GM12878 (cell line): ENCODE data around the gene SIGLEC12. TPM values are rescaled to one million over a fixed set of nuclear protein-coding genes. Genes with fewer than 3 reads are reported as not detected.

Source experiments
- ATAC-seq: fragments of 200-7000 bp; cut with Tn5 transposase; 3 replicates; pipeline ENCODE4 v1.9.1; 2020; ENCODE audit warnings: mild to moderate bottlenecking, moderate library complexity
- BruUV-seq: library from RNA; stranded (reverse); fragments of 400-500 nt; replicated peaks from 2 replicates; lab custom pipeline; 2021; lab: Mats Ljungman, UMichigan
- CTCF ChIA-PET: fragments of 300-600 bp; sonication (Branson Sonifier 250); formaldehyde crosslinking; extraction: SDS; loops from one replicate; lab custom pipeline; 2021; ENCODE audit warnings: inconsistent platforms; lab: Yijun Ruan, JAX
- POLR2A ChIA-PET: fragments of 350-600 bp; formaldehyde crosslinking; extraction: SDS; loops from one replicate; lab custom pipeline; 2021; ENCODE audit warnings: inconsistent platforms; lab: Charles Lee
- RAD21 ChIA-PET: fragments of 300-600 bp; sonication (Branson Sonifier 250); formaldehyde crosslinking; loops from one replicate; lab custom pipeline; 2023; ENCODE audit warnings: antibody characterized with exemption; ENCODE audit not compliant: unreplicated experiment; lab: Charles Lee
- SMC1A ChIA-PET: fragments of 300-600 bp; sonication (Branson Sonifier 250); formaldehyde crosslinking; loops from one replicate; lab custom pipeline; 2023; ENCODE audit not compliant: unreplicated experiment, uncharacterized antibody; lab: Charles Lee
- DNase-seq: peaks from one replicate; pipeline ENCODE4 v3.0.0-alpha.2; 2011; ENCODE audit warnings: low read depth, low spot score
- FAIRE-seq: peaks from 3 replicates; lab custom pipeline; 2011; peaks lifted over from hg19 to GRCh38; lab: Jason Lieb, UNC
- H2AFZ ChIP-seq: 2 replicates; pipeline ENCODE4 v1.6.0; 2011; ENCODE audit warnings: low read depth, low read length, control low read depth; ENCODE audit not compliant: control insufficient read depth
- H3K27ac ChIP-seq: 2 replicates; pipeline ENCODE4 v1.5.1; 2011; ENCODE audit warnings: control low read depth; ENCODE audit not compliant: control insufficient read depth, insufficient read depth
- H3K27me3 ChIP-seq, 2 experiments: replicated peaks in 1 of 2; 2 replicates each; pipeline versions ENCODE4 v1.6.0 to v1.6.1; 2011; ENCODE audit warnings: low read length in 1 of 2; ENCODE audit not compliant: control insufficient read depth in 2 of 2, insufficient read depth in 2 of 2
- H3K36me3 ChIP-seq, 2 experiments: 2 replicates each; pipeline ENCODE4 v1.5.1; 2011; ENCODE audit warnings: low read length in 1 of 2; ENCODE audit not compliant: control insufficient read depth in 2 of 2, insufficient read depth in 2 of 2
- H3K4me1 ChIP-seq: 2 replicates; pipeline ENCODE4 v1.6.1; 2011; ENCODE audit warnings: mild to moderate bottlenecking, low read length, moderate library complexity, mixed read lengths; ENCODE audit not compliant: control insufficient read depth, insufficient read depth
- H3K4me2 ChIP-seq: 2 replicates; pipeline ENCODE4 v1.6.0; 2011; ENCODE audit warnings: control low read depth; ENCODE audit not compliant: control insufficient read depth, insufficient read depth
- H3K4me3 ChIP-seq: fragments of 200-600 bp; sonication (generic); 2 replicates; pipeline ENCODE4 v1.5.1; 2016
- H3K79me2 ChIP-seq: 2 replicates; pipeline ENCODE4 v1.6.0; 2011; ENCODE audit warnings: low read length; ENCODE audit not compliant: control insufficient read depth, insufficient read depth
- H3K9ac ChIP-seq: 2 replicates; pipeline ENCODE4 v1.8.0; 2011; ENCODE audit warnings: low read length, control low read depth, mixed read lengths; ENCODE audit not compliant: control insufficient read depth, insufficient read depth
- H3K9me3 ChIP-seq: replicated peaks from 3 replicates; pipeline ENCODE4 v1.5.1; 2011; ENCODE audit warnings: mild to moderate bottlenecking, low read length; ENCODE audit not compliant: control insufficient read depth, insufficient read depth
- H4K20me1 ChIP-seq: 2 replicates; pipeline ENCODE4 v1.6.0; 2011; ENCODE audit not compliant: control insufficient read depth, insufficient read depth
- BRCA1 ChIP-seq: IDR thresholded peaks from 2 replicates; pipeline ENCODE4 v1.6.1; 2011; ENCODE audit warnings: low read depth, low read length, improper control_type of control experiment
- CUX1 ChIP-seq: IDR thresholded peaks from 2 replicates; pipeline ENCODE4 v1.6.1; 2012; ENCODE audit warnings: improper control_type of control experiment, low read depth, low read length; ENCODE audit not compliant: insufficient replicate concordance
- KDM1A ChIP-seq: fragments of 200-600 bp; sonication (generic); IDR thresholded peaks from 2 replicates; pipeline ENCODE4 v1.6.1; 2016; ENCODE audit warnings: borderline replicate concordance
- KLF5 ChIP-seq: fragments of 450-650 bp; IDR thresholded peaks from 2 replicates; pipeline ENCODE4 v1.6.1; 2014; ENCODE audit warnings: mild to moderate bottlenecking; ENCODE audit not compliant: partially characterized antibody
- MLLT1 ChIP-seq: fragments of 450-650 bp; IDR thresholded peaks from 2 replicates; pipeline ENCODE4 v1.6.1; 2016; ENCODE audit warnings: mild to moderate bottlenecking
- WGBS: methylation state at CpG from one replicate; pipeline ENCODE4 v1.1.6; 2016; ENCODE audit warnings: low lambda C conversion rate; ENCODE audit not compliant: insufficient replicate concordance, insufficient coverage; ENCODE audit errors: missing lambda C conversion rate; 5-methylcytosine and 5-hydroxymethylcytosine counted together
- in situ Hi-C: fragments of 300-500 bp; cut with MboI; formaldehyde crosslinking; loops from 9 replicates; pipeline ENCODE4 v1.14.3; 2018; ENCODE audit warnings: mixed read lengths
- intact Hi-C: fragments of 100-400 bp; cut with micrococcal nuclease; formaldehyde crosslinking; loops from one replicate; pipeline ENCODE4 v1.14.2; 2022; ENCODE audit not compliant: unreplicated experiment
- polyA plus RNA-seq, 11 experiments: library from polyadenylated mRNA; depleted of rRNA in 4 of 11; unstranded in 6 of 11; stranded (reverse) in 5 of 11; fragments of >200 nt; fragmentation: Nextera tagmentation in 4 of 11; fragmentation: Illumina TruSeq in 1 of 11; extraction: Ambion mirVana in 4 of 11; extraction: Trizol in 1 of 11; gene quantifications; 1 replicate in 1 of 11; 2 replicates in 10 of 11; pipeline versions ENCODE4 v1.2.1 to v1.2.3, GENCODE V29; 2011 to 2016; ENCODE audit warnings: inconsistent platforms in 2 of 11, missing spikeins in 2 of 11, low read depth in 1 of 11
- total RNA-seq, 4 experiments: library from RNA; depleted of rRNA in 3 of 4; stranded (reverse); fragments of >200 nt in 3 of 4; fragmentation: Illumina TruSeq in 1 of 4; extraction: Trizol in 1 of 4; gene quantifications; 2 replicates each; pipeline versions ENCODE4 v1.2.1 to v1.2.3, GENCODE V29; 2013 to 2021

SIGLEC12 gene
- total and polyA plus RNA-seq, 10 of the 15 experiments (the other 5 are each of a cell fraction or from before 2014, with no cell fraction given) = 0.03 to 0.18 (median 0.06) TPM; not detected in 5

GRCh38 chr19:51547397-51548212, 46.0 kb upstream of the SIGLEC12 start:
- BruUV-seq = no TSS peak
- Histone ChIP-seq H2AFZ (no peak overlapping the region), H3K27me3 (no peaks in the 10 kb centered on the region), H3K79me2 (no peaks in the 10 kb centered on the region), H3K4me1 (peaks cover 45% of the 10 kb centered on the region), H3K4me3 (no peak overlapping the region), H3K9me3 (no peaks in the 10 kb centered on the region), H3K9ac (no peak overlapping the region), H3K27ac (no peak overlapping the region), H3K36me3 (no peaks in the 10 kb centered on the region), H4K20me1 (no peaks in the 10 kb centered on the region), H3K4me2 (no peak overlapping the region)
- RAD21 ChIA-PET = no interaction called here
- FAIRE-seq = no peak
- intact Hi-C loops = no loop called here
- 20% methylated on average over 7 of the region's 7 CpGs for WGBS
- no peak for ATAC-seq
- CTCF ChIA-PET = interaction anchor here (0.9 to 1.1 kb wide), 2 partner anchors 32 kb away, joined by 3 to 5 read pairs; no protein-coding TSS in a partner anchor
- in situ Hi-C loops = no loop called here
- no peak for DNase-seq
- TF ChIP-seq MLLT1 (no peak), CUX1 (no peak), KLF5 (no peak), BRCA1 (no peak), KDM1A (no peak)
- SMC1A ChIA-PET = interaction anchor here (1.1 to 1.3 kb wide), 2 partner anchors 11 to 32 kb away, joined by 3 to 4 read pairs; no protein-coding TSS in a partner anchor
- POLR2A ChIA-PET = interaction anchor here (0.7 kb wide), 1 partner anchor 59 kb away, joined by 5 read pairs; no protein-coding TSS in a partner anchor
